ENCODE data around the gene CLSTN2. TPM values are rescaled to one million over a fixed set of nuclear protein-coding genes. Genes with fewer than 3 reads are reported as not detected.

The CLSTN2 gene
- polyA plus RNA-seq, 3 donors, result not detected

GRCh38 chr3:140599496-140599895 lies 664.5 kb downstream of the CLSTN2 start:
- 100% methylated on average over 1 of the region's 1 CpG for WGBS (ENCODE audit: insufficient coverage)
- Histone ChIP-seq H2AFZ (ENCODE audit: insufficient read depth, low read depth, low read length, poor library complexity, severe bottlenecking) (no peak overlapping the region), H3K27ac (ENCODE audit: low read depth in 1 of 2, low read length in 2 of 2) (no peak overlapping the region), H3K27me3 (ENCODE audit: control insufficient read depth in 2 of 2, insufficient read depth in 2 of 2, low read length in 2 of 2) (no peaks in the 10 kb centered on the region), H3K9me3 (replicated peaks in 1 of 2; ENCODE audit: control insufficient read depth in 1 of 2, insufficient read depth in 1 of 2, low read length in 2 of 2) (no peaks in the 10 kb centered on the region), H3K79me2 (ENCODE audit: insufficient read depth, low read length) (no peaks in the 10 kb centered on the region), H3K9ac (ENCODE audit: insufficient read depth, low read length, poor library complexity, severe bottlenecking) (no peak overlapping the region), H3K36me3 (replicated peaks in 1 of 2; ENCODE audit: control insufficient read depth in 1 of 2, insufficient read depth in 2 of 2, low read length in 2 of 2) (no peaks in the 10 kb centered on the region), H3K4me3 (replicated peaks in 1 of 3; ENCODE audit: low read depth in 2 of 3, low read length in 3 of 3) (no peak overlapping the region), H3K4me1 (ENCODE audit: control insufficient read depth in 1 of 2, insufficient read depth in 2 of 2, low read length in 2 of 2) (no peaks in the 10 kb centered on the region), H4K20me1 (ENCODE audit: insufficient read depth, low read length) (no peaks in the 10 kb centered on the region), H3K4me2 (replicated peaks; ENCODE audit: extremely low read depth, low read length, poor library complexity, severe bottlenecking) (no peak overlapping the region)
- no peaks in the 10 kb centered on the region for H3K4me1 Mint-ChIP-seq
- peaks cover 0 to 3% (median 2%) of the 10 kb centered on the region in 3 donors for H3K27me3 Mint-ChIP-seq (ENCODE audit: low read depth in 3 of 3)
- no peak overlapping the region for H3K4me3 Mint-ChIP-seq
- intact Hi-C loops (cut with micrococcal nuclease), result no loop called here
- no peaks in the 10 kb centered on the region for H3K36me3 Mint-ChIP-seq
- no peak for TF ChIP-seq CTCF (IDR thresholded peaks at IDR 0.05)
- H3K9me3 Mint-ChIP-seq, result no peaks in the 10 kb centered on the region
- H3K27ac Mint-ChIP-seq, result no peak overlapping the region
- DNase-seq, result no peak

GRCh38 chr3:140601881-140602280 lies 666.9 kb downstream of the CLSTN2 start:
- peak overlapping the region in 1 of 7 donors; percentile 72 for H3K27ac Mint-ChIP-seq
- H3K9me3 Mint-ChIP-seq, result peaks cover 0 to 9% (median 5%) of the 10 kb centered on the region in 7 donors
- H3K4me2 ChIP-seq (replicated peaks; ENCODE audit: extremely low read depth, low read length, poor library complexity, severe bottlenecking), result no peak overlapping the region
- H4K20me1 ChIP-seq (ENCODE audit: insufficient read depth, low read length), result no peaks in the 10 kb centered on the region
- H3K27me3 ChIP-seq (ENCODE audit: control insufficient read depth in 2 of 2, insufficient read depth in 2 of 2, low read length in 2 of 2), result no peaks in the 10 kb centered on the region
- no peaks in the 10 kb centered on the region for H3K4me1 Mint-ChIP-seq
- H3K36me3 ChIP-seq (replicated peaks in 1 of 2; ENCODE audit: control insufficient read depth in 1 of 2, insufficient read depth in 2 of 2, low read length in 2 of 2), result no peaks in the 10 kb centered on the region
- no peak overlapping the region for H3K4me3 Mint-ChIP-seq
- H3K27ac ChIP-seq (ENCODE audit: low read depth in 1 of 2, low read length in 2 of 2), result no peak overlapping the region
- no peaks in the 10 kb centered on the region for H3K36me3 Mint-ChIP-seq
- peaks cover 0 to 3% (median 2%) of the 10 kb centered on the region in 3 donors for H3K27me3 Mint-ChIP-seq (ENCODE audit: low read depth in 3 of 3)
- H3K79me2 ChIP-seq (ENCODE audit: insufficient read depth, low read length), result no peaks in the 10 kb centered on the region
- TF ChIP-seq CTCF (IDR thresholded peaks at IDR 0.05), result no peak
- H2AFZ ChIP-seq (ENCODE audit: insufficient read depth, low read depth, low read length, poor library complexity, severe bottlenecking), result no peak overlapping the region
- H3K4me3 ChIP-seq (replicated peaks in 1 of 3; ENCODE audit: low read depth in 2 of 3, low read length in 3 of 3), result no peak overlapping the region
- intact Hi-C loops (cut with micrococcal nuclease), result no loop called here
- no peaks in the 10 kb centered on the region for H3K4me1 ChIP-seq (ENCODE audit: control insufficient read depth in 1 of 2, insufficient read depth in 2 of 2, low read length in 2 of 2)
- no peak overlapping the region for H3K9ac ChIP-seq (ENCODE audit: insufficient read depth, low read length, poor library complexity, severe bottlenecking)
- peaks cover 0 to 5% of the 10 kb centered on the region in 2 donors for H3K9me3 ChIP-seq (replicated peaks in 1 of 2; ENCODE audit: control insufficient read depth in 1 of 2, insufficient read depth in 1 of 2, low read length in 2 of 2)
- WGBS (ENCODE audit: insufficient coverage), result no CpG with 5 or more reads among the region's 3 CpGs
- no peak for DNase-seq
